MCF 10A (cell line): ENCODE measurements around the gene PFKFB3. TPM values are rescaled to one million over a fixed set of nuclear protein-coding genes. Genes with fewer than 3 reads are reported as not detected.
"Not testable (repeated sequence)": the region's sequence is repeated elsewhere in the genome, so short reads cannot be mapped to it uniquely, and the experiment has no call there.

Experiments
- BruUV-seq: library from RNA; stranded (reverse); fragments of 400-500 nt; replicated peaks from 2 replicates; lab custom pipeline; 2021; lab: Mats Ljungman, UMichigan
- CTCF ChIA-PET: fragments of 300-600 bp; sonication (Branson Sonifier 250); formaldehyde crosslinking; extraction: SDS; loops from one replicate; lab custom pipeline; 2021; ENCODE audit warnings: antibody characterized with exemption, inconsistent platforms; lab: Yijun Ruan, JAX
- POLR2A ChIA-PET: fragments of 300-600, 350-650 bp; sonication (Branson Sonifier 250); formaldehyde crosslinking; extraction: SDS; loops from one replicate; lab custom pipeline; 2020; ENCODE audit warnings: antibody characterized with exemption, inconsistent platforms; lab: Yijun Ruan, JAX
- DNase-seq: peaks from one replicate; pipeline ENCODE4 v3.0.0-alpha.2; 2018; ENCODE audit not compliant: unreplicated experiment
- H3K27ac Mint-ChIP-seq: one replicate; pipeline ENCODE4 v1.8.0; 2022; ENCODE audit warnings: mild to moderate bottlenecking, low read depth, mixed read lengths; ENCODE audit not compliant: unreplicated experiment
- H3K27me3 Mint-ChIP-seq: one replicate; pipeline ENCODE4 v1.8.0; 2022; ENCODE audit warnings: mixed read lengths; ENCODE audit not compliant: insufficient read depth, unreplicated experiment
- H3K36me3 Mint-ChIP-seq: one replicate; pipeline ENCODE4 v1.8.0; 2022; ENCODE audit warnings: mild to moderate bottlenecking, moderate library complexity, mixed read lengths; ENCODE audit not compliant: insufficient read depth, unreplicated experiment
- H3K4me1 Mint-ChIP-seq: one replicate; pipeline ENCODE4 v1.8.0; 2022; ENCODE audit warnings: mixed read lengths; ENCODE audit not compliant: insufficient read depth, unreplicated experiment
- H3K4me3 Mint-ChIP-seq: one replicate; pipeline ENCODE4 v1.8.0; 2022; ENCODE audit warnings: mild to moderate bottlenecking, moderate library complexity, mixed read lengths; ENCODE audit not compliant: unreplicated experiment
- H3K9me3 Mint-ChIP-seq: one replicate; pipeline ENCODE4 v1.8.0; 2022; ENCODE audit warnings: mixed read lengths; ENCODE audit not compliant: unreplicated experiment
- CTCF ChIP-seq: fragments of 200-600 bp; IDR thresholded peaks from one replicate; pipeline ENCODE4 v1.8.0; 2022; ENCODE audit warnings: antibody characterized with exemption, mild to moderate bottlenecking; ENCODE audit not compliant: unreplicated experiment
- intact Hi-C: fragments of 100-400 bp; cut with micrococcal nuclease; formaldehyde crosslinking; loops from 2 replicates; pipeline ENCODE4 v1.14.1; 2022
- total RNA-seq: library from RNA; stranded (reverse); gene quantifications from 2 replicates; pipeline ENCODE4 v1.2.3, GENCODE V29; 2022

The PFKFB3 gene
- total RNA-seq, 1 experiment from 2014 or later: 15.8 TPM

- Mint-ChIP-seq H3K27me3 (no peaks in the 10 kb centered on the region), H3K36me3 (no peaks in the 10 kb centered on the region), H3K4me1 (peaks cover 19% of the 10 kb centered on the region), H3K27ac (no peak overlapping the region), H3K9me3 (no peaks in the 10 kb centered on the region), H3K4me3 (peak overlapping the region; percentile 94)
- no peak for TF ChIP-seq CTCF
- ChIA-PET CTCF (interaction anchor here (0.6 to 2.6 kb wide), 7 partner anchors 10 to 197 kb away, joined by 3 to 20 read pairs (median 3); no protein-coding TSS in a partner anchor), POLR2A (interaction anchor here (0.7 to 6.9 kb wide), 17 partner anchors 9 to 1238 kb away, joined by 3 to 100 read pairs (median 3); no protein-coding TSS in a partner anchor)
- peak; percentile 88 for DNase-seq
- BruUV-seq: no TSS peak
- intact Hi-C loops: no loop called here
Measured at GRCh38 chr10:6204341-6205191, 1.8 kb downstream of the PFKFB3 start.

- intact Hi-C loops, H3K36me3 Mint-ChIP-seq, POLR2A ChIA-PET, H3K27ac Mint-ChIP-seq, BruUV-seq, CTCF ChIA-PET, H3K9me3 Mint-ChIP-seq, H3K27me3 Mint-ChIP-seq, H3K4me3 Mint-ChIP-seq, DNase-seq: not testable (repeated sequence)
- H3K4me1 Mint-ChIP-seq: peaks cover 19% of the 10 kb centered on the region
Measured at GRCh38 chr10:6206486-6206885, 3.8 kb downstream of the PFKFB3 start.

DNA sequence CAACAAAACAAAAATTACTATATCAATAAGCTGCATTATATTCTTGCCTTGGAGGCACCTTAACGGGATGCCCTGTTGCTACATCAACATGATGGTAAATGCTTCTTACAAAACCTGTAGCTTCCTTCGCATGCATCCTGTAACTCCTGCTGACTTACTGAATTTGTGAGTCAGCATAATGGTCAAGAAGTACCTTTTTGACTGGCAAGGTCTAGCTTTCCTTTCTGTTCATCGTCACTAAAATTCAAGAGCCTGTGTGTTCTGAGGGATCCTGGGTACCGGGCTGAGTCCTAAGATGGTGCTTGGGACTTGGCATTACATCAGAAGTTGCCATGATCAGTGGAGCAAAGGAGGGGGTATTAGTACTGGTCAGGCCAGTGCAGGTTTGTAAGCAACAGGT, 4.9 kb downstream of the PFKFB3 start:
- BruUV-seq: no TSS peak
- intact Hi-C loops: no loop called here
- Mint-ChIP-seq H3K36me3 (peaks cover 5% of the 10 kb centered on the region), H3K4me1 (peaks cover 11% of the 10 kb centered on the region), H3K9me3 (no peaks in the 10 kb centered on the region), H3K27ac (no peak overlapping the region), H3K4me3 (no peak overlapping the region), H3K27me3 (no peaks in the 10 kb centered on the region)
- CTCF ChIA-PET: interaction anchor here (1.3 kb wide), 1 partner anchor 193 kb away, joined by 10 read pairs; no protein-coding TSS in a partner anchor
- DNase-seq: peak; percentile 31
- no peak for TF ChIP-seq CTCF
- POLR2A ChIA-PET: interaction anchor here (1.2 kb wide), 2 partner anchors 11 to 44 kb away, joined by 3 to 6 read pairs; no protein-coding TSS in a partner anchor

GRCh38 chr10:6208799-6209235, 6.1 kb downstream of the PFKFB3 start:
- Mint-ChIP-seq H3K4me3 (no peak overlapping the region), H3K27ac (no peak overlapping the region), H3K36me3 (peaks cover 6% of the 10 kb centered on the region), H3K9me3 (no peaks in the 10 kb centered on the region), H3K27me3 (no peaks in the 10 kb centered on the region), H3K4me1 (peaks cover 6% of the 10 kb centered on the region)
- no TSS peak for BruUV-seq
- no peak for DNase-seq
- ChIA-PET CTCF (interaction anchor here (0.9 kb wide), 1 partner anchor 9 kb away, joined by 5 read pairs; no protein-coding TSS in a partner anchor), POLR2A (no interaction called here)
- no peak for TF ChIP-seq CTCF
- intact Hi-C loops: no loop called here
